GM21447 (cell line): ENCODE results near the gene CD163.
"Not testable (repeated sequence)": the region's sequence is repeated elsewhere in the genome, so short reads cannot be mapped to it uniquely, and the experiment has no call there.

Experiments
- ATAC-seq: cut with Tn5 transposase; IDR thresholded peaks from one replicate; pipeline ENCODE4 v1.9.1; 2021; ENCODE audit not compliant: unreplicated experiment

Gene CD163

GRCh38 chr12:7451756-7452155 lies 51.8 kb downstream of the CD163 start:
- no peak for ATAC-seq

DNA sequence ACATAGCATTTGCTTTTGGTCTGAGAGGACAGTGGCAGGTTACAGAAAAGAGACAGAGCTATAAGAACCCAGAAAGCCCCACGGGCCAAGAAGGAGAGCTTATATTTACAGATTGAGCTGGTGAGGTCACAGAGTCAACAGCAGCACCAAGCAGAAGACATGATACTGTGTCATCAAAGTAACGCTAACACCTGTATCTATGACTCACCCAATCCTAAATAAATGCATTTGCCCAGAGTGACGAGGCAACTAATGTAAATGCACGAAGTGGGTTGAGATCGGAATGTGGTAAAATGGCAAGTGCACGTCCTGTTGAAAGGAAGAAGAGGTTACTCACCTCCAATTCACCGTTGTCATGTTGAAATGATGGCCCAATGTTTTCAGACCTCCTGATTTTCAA lies 52.9 kb downstream of the CD163 start:
- ATAC-seq = no peak

GRCh38 chr12:7448099-7448498 lies 55.5 kb downstream of the CD163 start:
- no peak for ATAC-seq

- ATAC-seq = no peak
Observed at GRCh38 chr12:7444537-7444936, 59.0 kb downstream of the CD163 start.

- no peak for ATAC-seq
Observed at GRCh38 chr12:7444076-7444475, 59.5 kb downstream of the CD163 start, which contains the start of gene CD163L1. TSS of gene CD163L1 (minus strand) at chr12:7444153. CDS start at chr12:7444127, 26 bp downstream.

GRCh38 chr12:7441216-7441615 lies 62.4 kb downstream of the CD163 start:
- ATAC-seq = no peak

DNA sequence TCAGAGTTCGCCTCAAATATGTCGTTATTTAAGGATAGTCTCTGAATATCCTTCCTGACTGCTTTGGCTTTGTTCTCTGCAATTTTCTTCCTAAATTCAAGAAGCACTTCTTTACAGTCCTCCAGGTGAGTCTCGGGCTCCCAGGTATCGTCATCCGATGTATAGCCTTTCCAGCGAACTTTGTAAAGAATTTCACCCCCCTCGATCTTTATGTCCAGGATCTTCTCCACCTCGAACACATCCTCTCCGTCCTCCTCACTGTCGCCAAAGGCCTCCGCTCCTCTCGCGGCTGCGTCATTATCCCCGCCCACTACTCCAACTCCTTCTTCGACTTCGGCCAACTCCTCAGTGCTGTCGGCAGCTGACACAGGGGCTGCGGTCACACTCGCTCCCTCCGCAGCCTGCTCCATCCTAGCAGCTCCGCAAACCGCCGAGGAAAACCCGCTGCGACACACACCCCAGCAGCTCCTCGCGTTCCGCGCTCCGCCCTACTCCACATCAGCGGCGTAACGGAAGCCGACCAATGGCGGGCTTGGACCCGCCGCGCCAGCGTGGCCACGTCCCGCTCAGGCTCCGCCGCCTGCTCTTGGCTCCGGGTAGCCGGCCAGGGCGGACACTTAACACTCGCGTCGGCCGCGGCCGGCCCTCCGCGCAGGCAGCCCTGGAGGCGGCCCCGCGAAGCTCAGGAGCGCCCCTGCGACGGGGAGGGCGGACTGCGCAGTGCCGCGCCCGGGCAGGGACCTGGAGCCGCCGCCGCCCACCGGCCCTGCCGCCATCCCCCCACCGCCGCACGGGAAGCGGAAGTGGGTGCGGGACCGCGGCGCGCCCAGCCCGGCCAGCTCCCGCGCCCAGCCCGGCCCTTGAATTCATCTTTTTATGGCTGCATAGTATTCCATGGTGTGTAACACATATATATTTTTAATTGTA lies 63.7 kb downstream of the CD163 start:
- no peak for ATAC-seq

- ATAC-seq = not testable (repeated sequence)
Observed at GRCh38 chr12:7438291-7438995, 65.1 kb downstream of the CD163 start.

DNA sequence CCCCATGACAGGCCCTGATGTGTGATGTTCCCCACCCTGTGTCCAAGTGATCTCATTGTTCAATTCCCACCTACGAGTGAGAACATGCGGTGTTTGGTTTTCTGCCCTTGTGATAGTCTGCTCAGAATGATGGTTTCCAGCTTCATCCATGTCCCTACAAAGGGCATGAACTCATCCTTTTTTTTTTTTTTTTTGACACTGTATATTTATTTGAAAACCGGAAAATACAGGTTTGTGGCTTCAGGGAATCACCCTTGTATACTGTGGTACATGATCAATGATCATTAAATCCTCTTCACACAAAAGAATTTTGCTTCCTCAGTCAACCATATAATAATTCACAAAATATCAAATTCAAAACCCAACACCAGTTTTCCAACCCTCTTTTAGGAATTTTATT lies 66.1 kb downstream of the CD163 start:
- not testable (repeated sequence) for ATAC-seq

DNA sequence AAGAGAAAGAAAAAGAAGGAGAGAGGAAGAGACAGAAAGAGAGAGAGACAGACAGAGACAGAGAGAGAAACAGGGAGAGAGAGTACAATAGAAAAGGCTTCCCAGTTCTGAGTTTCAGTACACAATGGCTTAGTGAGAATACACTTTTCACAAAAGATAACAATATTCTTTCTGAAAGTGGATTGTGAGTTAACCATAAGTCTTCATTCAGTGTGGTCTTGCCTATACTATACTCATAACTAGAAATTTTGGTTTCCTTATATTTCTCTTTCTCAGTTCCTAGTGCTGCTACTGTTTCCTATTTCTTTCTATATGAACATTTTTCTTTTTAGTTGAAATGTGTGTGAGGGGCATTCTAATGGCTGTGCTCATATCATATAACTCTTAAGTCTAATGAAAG lies 68.9 kb downstream of the CD163 start:
- no peak for ATAC-seq

DNA sequence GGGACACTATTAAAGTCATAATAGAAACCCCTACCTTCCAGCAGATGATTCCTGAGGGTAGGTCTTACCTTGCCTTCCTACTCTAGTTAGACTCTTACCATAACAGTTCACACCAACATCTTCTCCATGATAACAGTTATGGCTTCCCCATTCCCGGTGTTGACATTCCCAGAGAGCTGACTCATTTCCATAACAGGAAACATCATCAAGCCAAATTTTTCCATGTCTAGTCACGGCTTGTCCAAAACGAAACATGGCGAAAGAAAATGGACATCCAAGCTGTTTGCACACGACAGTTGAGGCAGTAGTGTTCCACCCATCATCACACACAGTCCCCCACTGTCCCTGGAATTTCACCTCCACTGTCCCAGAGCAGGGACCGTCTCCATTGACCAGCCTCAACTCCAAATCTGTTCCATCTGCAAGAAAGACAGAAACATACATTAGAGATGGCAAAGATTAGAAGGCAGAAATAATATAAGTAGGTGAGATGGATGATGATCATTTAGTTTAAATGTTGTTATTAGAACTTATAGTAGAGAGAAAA lies 70.2 kb downstream of the CD163 start:
- ATAC-seq = no peak

DNA sequence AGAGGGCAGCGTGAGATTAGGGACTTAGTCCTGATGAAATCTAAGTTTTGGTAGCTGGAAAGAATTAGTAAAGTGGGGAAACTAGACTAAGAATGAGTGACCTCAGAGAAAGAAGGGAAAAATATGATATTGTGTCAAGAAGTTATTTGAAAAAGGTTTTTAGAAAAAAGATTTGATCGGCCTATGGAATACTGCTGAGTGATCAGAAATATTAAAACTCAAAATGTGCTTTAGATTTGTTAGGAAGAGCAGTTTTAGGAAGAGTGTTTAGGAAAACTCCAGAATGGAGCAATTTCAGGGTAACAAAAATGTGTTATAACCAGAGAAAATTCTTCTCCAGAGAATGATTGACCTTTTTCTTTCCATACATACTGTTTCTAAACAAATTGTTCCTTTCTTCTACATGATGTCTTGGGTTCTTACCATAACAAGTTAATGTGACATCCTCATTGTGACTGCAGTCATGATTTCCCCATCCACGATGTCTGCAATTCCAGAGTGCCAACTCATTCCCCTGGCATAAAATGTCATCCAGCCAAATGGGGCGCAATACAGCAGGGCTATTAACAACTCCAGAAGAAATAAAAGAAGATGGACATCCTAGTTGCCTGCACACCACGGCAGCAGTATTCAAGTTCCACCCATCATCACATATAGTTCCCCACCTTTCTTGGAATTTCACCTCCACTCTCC lies 71.4 kb downstream of the CD163 start:
- ATAC-seq = no peak
